ENCODE data around the gene GPC5.
"Not testable (repeated sequence)": the region's sequence is repeated elsewhere in the genome, so short reads cannot be mapped to it uniquely, and the experiment has no call there.

The GPC5 gene

GRCh38 chr13:92494915-92495314, 1096.5 kb downstream of the GPC5 start:
- no peak for DNase-seq

GRCh38 chr13:92500192-92500591, 1101.8 kb downstream of the GPC5 start:
- no peak for DNase-seq

- DNase-seq = no peak
Measured at GRCh38 chr13:92510416-92510815, 1112.0 kb downstream of the GPC5 start.

- no peak for DNase-seq
Measured at GRCh38 chr13:92512852-92513251, 1114.4 kb downstream of the GPC5 start.

GRCh38 chr13:92513672-92514071, 1115.3 kb downstream of the GPC5 start:
- no peak for DNase-seq

GRCh38 chr13:92514420-92515125, 1116.2 kb downstream of the GPC5 start:
- DNase-seq = no peak

- not testable (repeated sequence) for DNase-seq
Measured at GRCh38 chr13:92516878-92517277, 1118.5 kb downstream of the GPC5 start.

GRCh38 chr13:92518622-92519021, 1120.2 kb downstream of the GPC5 start:
- not testable (repeated sequence) for DNase-seq

GRCh38 chr13:92530364-92530763, 1131.9 kb downstream of the GPC5 start:
- DNase-seq = no peak

- no peak for DNase-seq
Measured at GRCh38 chr13:92535222-92536006, 1137.0 kb downstream of the GPC5 start.

GRCh38 chr13:92537471-92537870, 1139.0 kb downstream of the GPC5 start:
- no peak for DNase-seq

GRCh38 chr13:92538164-92538563, 1139.7 kb downstream of the GPC5 start:
- no peak for DNase-seq

- not testable (repeated sequence) for DNase-seq
Measured at GRCh38 chr13:92539148-92539547, 1140.7 kb downstream of the GPC5 start.

- no peak for DNase-seq
Measured at GRCh38 chr13:92547266-92547665, 1148.8 kb downstream of the GPC5 start.

- DNase-seq = no peak
Measured at GRCh38 chr13:92549276-92549675, 1150.9 kb downstream of the GPC5 start.

GRCh38 chr13:92553470-92554114, 1155.2 kb downstream of the GPC5 start:
- DNase-seq = no peak

- no peak for DNase-seq
Measured at GRCh38 chr13:92560883-92561282, 1162.5 kb downstream of the GPC5 start.

GRCh38 chr13:92564942-92565341, 1166.5 kb downstream of the GPC5 start:
- DNase-seq = no peak

GRCh38 chr13:92566767-92567166, 1168.3 kb downstream of the GPC5 start:
- no peak for DNase-seq

- DNase-seq = no peak
Measured at GRCh38 chr13:92572190-92572589, 1173.8 kb downstream of the GPC5 start.

GRCh38 chr13:92573467-92574057, 1175.1 kb downstream of the GPC5 start:
- no peak for DNase-seq

GRCh38 chr13:92574499-92574898, 1176.1 kb downstream of the GPC5 start:
- no peak for DNase-seq

GRCh38 chr13:92575777-92576176, 1177.4 kb downstream of the GPC5 start:
- DNase-seq = no peak
